Activated CD8-positive, alpha-beta T cell treated with anti-CD3 and anti-CD28 coated beads for 36 hours (primary cell): ENCODE data around the gene PLEK. TPM values are rescaled to one million over a fixed set of nuclear protein-coding genes. Genes with fewer than 3 reads are reported as not detected.
"Not testable (repeated sequence)": the region's sequence is repeated elsewhere in the genome, so short reads cannot be mapped to it uniquely, and the experiment has no call there.

Source experiments
- ATAC-seq: fragments of 200-7000 bp; cut with Tn5 transposase; one replicate; pipeline ENCODE4 v1.10.0; 2021; ENCODE audit warnings: mild to moderate bottlenecking, moderate library complexity
- CTCF ChIA-PET: fragments of 350-600 bp; sonication (Branson Sonifier 250); formaldehyde crosslinking; loops from one replicate; lab custom pipeline; 2021; ENCODE audit warnings: antibody characterized with exemption; lab: Charles Lee
- POLR2A ChIA-PET: fragments of 350-600 bp; sonication (Branson Sonifier 250); formaldehyde crosslinking; loops from one replicate; lab custom pipeline; 2021; ENCODE audit warnings: antibody characterized with exemption; lab: Charles Lee
- DNase-seq: peaks from one replicate; pipeline ENCODE4 v3.0.0-alpha.2; 2020
- H3K27ac Mint-ChIP-seq: one replicate; pipeline ENCODE4 v1.8.0; 2021; ENCODE audit warnings: mild to moderate bottlenecking, mixed read lengths
- H3K27me3 Mint-ChIP-seq: one replicate; pipeline ENCODE4 v1.8.0; 2021; ENCODE audit warnings: mixed read lengths
- H3K36me3 Mint-ChIP-seq: one replicate; pipeline ENCODE4 v1.8.0; 2021; ENCODE audit warnings: low read depth, mixed read lengths
- H3K4me1 Mint-ChIP-seq: one replicate; pipeline ENCODE4 v1.8.0; 2021; ENCODE audit warnings: low read depth, mixed read lengths
- H3K4me3 Mint-ChIP-seq: one replicate; pipeline ENCODE4 v1.8.0; 2021; ENCODE audit warnings: mild to moderate bottlenecking, moderate library complexity, mixed read lengths
- H3K9me3 Mint-ChIP-seq: one replicate; pipeline ENCODE4 v1.8.0; 2021; ENCODE audit warnings: mixed read lengths
- CTCF ChIP-seq: fragments of 200-600 bp; IDR thresholded peaks from one replicate; pipeline ENCODE4 v1.8.0; 2022; ENCODE audit warnings: antibody characterized with exemption, mild to moderate bottlenecking
- intact Hi-C: fragments of 100-400 bp; cut with micrococcal nuclease; formaldehyde crosslinking; loops from one replicate; pipeline ENCODE4 v1.10.0; 2022
- total RNA-seq, 2 experiments: library from RNA; stranded (reverse); gene quantifications; one replicate each; pipeline ENCODE4 v1.2.3, GENCODE V29; 2021

PLEK gene
- total RNA-seq, 2 experiments from 2014 or later: 4.8 to 6.0 TPM

GRCh38 chr2:68436270-68436669 lies 71.2 kb downstream of the PLEK start:
- H3K4me1 Mint-ChIP-seq: peaks cover 12% of the 10 kb centered on the region
- DNase-seq (no peak), ATAC-seq (no peak)
- H3K4me3 Mint-ChIP-seq: no peak overlapping the region
- H3K27ac Mint-ChIP-seq: no peak overlapping the region
- H3K27me3 Mint-ChIP-seq: no peaks in the 10 kb centered on the region
- intact Hi-C loops: no loop called here
- H3K36me3 Mint-ChIP-seq: no peaks in the 10 kb centered on the region
- H3K9me3 Mint-ChIP-seq: no peaks in the 10 kb centered on the region
- POLR2A ChIA-PET: no interaction called here
- no peak for TF ChIP-seq CTCF
- CTCF ChIA-PET: interaction anchor here (1.1 to 1.6 kb wide), 5 partner anchors 27 to 314 kb away, joined by 3 to 6 read pairs (median 3); no protein-coding TSS in a partner anchor

DNA sequence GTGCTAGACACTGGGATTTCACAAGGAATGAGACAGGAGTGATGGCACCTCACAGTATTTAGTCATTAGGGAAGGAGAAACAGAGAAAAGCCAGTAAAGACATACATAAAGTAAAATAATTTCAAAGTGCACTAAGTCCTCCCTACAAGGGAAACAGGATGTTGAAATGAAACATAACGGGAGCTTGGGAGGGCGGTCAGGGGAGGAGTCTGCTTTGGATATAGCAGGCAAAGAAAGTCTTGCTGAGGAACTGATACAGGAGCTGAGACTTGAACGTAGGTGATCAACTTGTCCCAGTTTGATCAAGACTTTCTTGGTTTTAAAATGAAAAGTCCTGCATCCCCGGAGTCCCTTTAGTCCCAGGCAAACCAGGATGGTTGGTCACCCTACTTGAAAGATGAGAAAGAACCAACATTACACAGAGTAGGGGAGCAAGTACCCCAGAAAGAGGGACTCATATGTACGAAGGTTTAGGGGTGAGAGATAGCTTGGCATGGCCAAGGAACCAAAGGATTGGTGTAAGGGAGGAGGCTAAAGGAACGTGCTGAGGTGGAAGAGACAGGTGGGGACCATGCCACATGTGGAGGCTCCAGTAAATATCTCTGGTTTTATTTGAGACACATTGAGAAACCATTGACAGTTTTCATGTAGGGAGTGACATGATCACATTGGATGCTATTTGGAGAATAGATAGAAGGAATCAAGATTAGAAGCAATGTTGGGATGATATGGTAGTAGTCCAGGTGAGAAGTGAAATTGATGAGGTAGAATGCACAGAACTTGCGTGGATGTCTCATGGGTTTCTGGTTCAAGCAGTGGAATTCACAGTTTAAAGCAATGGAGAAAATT lies 73.6 kb downstream of the PLEK start:
- TF ChIP-seq CTCF: no peak
- ChIA-PET CTCF (interaction anchor here (0.9 to 5.5 kb wide), 7 partner anchors 8 to 317 kb away, joined by 3 to 34 read pairs (median 4); partner anchors contain the start of gene PLEK), POLR2A (interaction anchor here (1.4 kb wide), 1 partner anchor 78 kb away, joined by 3 read pairs; no protein-coding TSS in a partner anchor)
- DNase-seq (no peak), ATAC-seq (no peak)
- Mint-ChIP-seq H3K4me1 (peaks cover 16% of the 10 kb centered on the region), H3K27me3 (no peaks in the 10 kb centered on the region), H3K36me3 (no peaks in the 10 kb centered on the region), H3K4me3 (no peak overlapping the region), H3K27ac (no peak overlapping the region), H3K9me3 (no peaks in the 10 kb centered on the region)
- intact Hi-C loops: no loop called here

DNA sequence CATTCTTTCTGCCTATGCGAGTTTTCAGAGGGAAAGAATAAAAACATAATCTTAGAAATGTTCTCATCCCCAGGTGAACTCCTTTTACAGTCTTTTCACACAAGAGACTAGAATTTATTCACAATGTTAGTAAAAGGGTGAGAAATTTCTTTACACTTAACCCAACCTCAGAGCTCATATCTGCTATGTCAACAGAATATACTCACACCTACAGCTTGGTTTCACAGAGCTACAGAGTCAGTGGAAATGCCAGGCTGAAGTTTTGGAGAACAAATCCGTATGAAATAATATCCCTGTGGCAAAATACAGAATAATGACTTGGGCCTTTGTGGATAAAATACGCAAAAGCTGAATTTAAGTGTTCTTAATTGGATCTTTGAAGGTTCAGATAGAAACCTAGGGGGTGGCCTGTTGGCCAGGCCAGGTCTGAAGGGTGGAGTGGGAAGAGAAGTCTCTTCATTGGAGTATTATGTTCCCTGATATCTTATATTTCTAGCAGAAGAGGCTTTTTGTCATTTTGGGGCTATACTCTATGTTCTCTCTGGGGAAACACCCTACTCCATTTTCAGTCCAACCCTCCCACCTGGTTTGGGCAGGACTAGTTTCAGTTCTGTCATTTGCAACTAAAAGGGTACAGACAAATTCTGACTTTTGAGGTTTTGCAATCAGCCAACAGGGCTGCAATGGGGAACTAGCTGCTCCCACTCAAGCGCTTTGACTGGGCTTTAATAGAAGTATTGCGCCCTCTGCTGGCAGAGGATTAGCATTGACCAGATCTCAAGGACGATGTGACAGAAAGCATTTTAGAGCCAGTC lies 76.3 kb downstream of the PLEK start:
- TF ChIP-seq CTCF: peak; percentile 89
- ChIA-PET CTCF (interaction anchor here (0.6 to 5.5 kb wide), 53 partner anchors 9 to 484 kb away, joined by 3 to 41 read pairs (median 5); partner anchors contain the start of genes APLF, CNRIP1, FBXO48 and PLEK), POLR2A (interaction anchor here (0.6 to 1.3 kb wide), 4 partner anchors 26 to 265 kb away, joined by 3 to 4 read pairs (median 4); partner anchors contain the start of genes APLF and FBXO48)
- intact Hi-C loops: loop anchor here (1.0 kb wide), 1 partner anchor 79 kb away; no protein-coding TSS in a partner anchor
- Mint-ChIP-seq H3K36me3 (no peaks in the 10 kb centered on the region), H3K27ac (peak overlapping the region; percentile 81), H3K4me1 (peaks cover 16% of the 10 kb centered on the region), H3K27me3 (no peaks in the 10 kb centered on the region), H3K4me3 (no peak overlapping the region), H3K9me3 (no peaks in the 10 kb centered on the region)
- peak; percentile 93 for DNase-seq
- ATAC-seq: peak; percentile 98

DNA sequence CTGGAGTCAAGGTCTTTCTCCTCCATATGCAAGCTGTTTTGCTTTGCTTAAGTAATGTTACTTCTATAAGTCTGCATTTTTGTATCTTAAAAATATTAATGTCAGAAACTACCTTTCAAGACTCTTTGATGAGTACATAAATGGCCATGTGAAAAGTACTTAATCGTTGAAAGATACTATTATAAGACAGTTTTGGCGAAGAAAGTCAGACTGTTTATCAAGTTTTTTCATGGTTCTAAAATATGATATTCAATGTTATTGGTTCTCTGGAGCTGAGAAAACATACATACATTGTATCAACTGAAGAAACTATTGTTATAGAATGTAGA lies 76.9 kb downstream of the PLEK start:
- H3K36me3 Mint-ChIP-seq: no peaks in the 10 kb centered on the region
- H3K27ac Mint-ChIP-seq: no peak overlapping the region
- CTCF ChIA-PET: interaction anchor here (0.6 to 5.5 kb wide), 44 partner anchors 10 to 380 kb away, joined by 3 to 41 read pairs (median 5); partner anchors contain the start of genes CNRIP1 and PLEK
- no peaks in the 10 kb centered on the region for H3K9me3 Mint-ChIP-seq
- no peak for DNase-seq
- peak; percentile 52 for TF ChIP-seq CTCF
- intact Hi-C loops: loop anchor here (1.0 kb wide), 1 partner anchor 80 kb away; no protein-coding TSS in a partner anchor
- H3K4me1 Mint-ChIP-seq: peaks cover 16% of the 10 kb centered on the region
- POLR2A ChIA-PET: interaction anchor here (0.6 to 1.3 kb wide), 4 partner anchors 25 to 266 kb away, joined by 3 to 4 read pairs (median 4); partner anchors contain the start of genes APLF and FBXO48
- no peak for ATAC-seq
- H3K4me3 Mint-ChIP-seq: no peak overlapping the region
- H3K27me3 Mint-ChIP-seq: no peaks in the 10 kb centered on the region

DNA sequence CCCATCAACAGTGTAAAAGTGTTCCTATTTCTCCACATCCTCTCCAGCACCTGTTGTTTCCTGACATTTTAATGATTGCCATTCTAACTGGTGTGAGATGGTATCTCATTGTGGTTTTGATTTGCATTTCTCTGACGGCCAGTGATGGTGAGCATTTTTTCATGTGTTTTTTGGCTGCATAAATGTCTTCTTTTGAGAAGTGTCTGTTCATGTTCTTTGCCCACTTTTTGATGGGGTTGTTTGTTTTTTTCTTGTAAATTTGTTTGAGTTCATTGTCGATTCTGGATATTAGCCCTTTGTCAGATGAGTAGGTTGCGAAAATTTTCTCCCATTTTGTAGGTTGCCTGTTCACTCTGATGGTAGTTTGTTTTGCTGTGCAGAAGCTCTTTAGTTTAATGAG lies 81.3 kb downstream of the PLEK start:
- H3K27me3 Mint-ChIP-seq, intact Hi-C loops, H3K9me3 Mint-ChIP-seq, H3K4me1 Mint-ChIP-seq, H3K27ac Mint-ChIP-seq, POLR2A ChIA-PET, ATAC-seq, DNase-seq, H3K4me3 Mint-ChIP-seq, H3K36me3 Mint-ChIP-seq, CTCF ChIA-PET: not testable (repeated sequence)
